Medulla oblongata (tissue), 1 donor: ENCODE results near the gene ZSCAN22.
"Not testable (repeated sequence)": the region's sequence is repeated elsewhere in the genome, so short reads cannot be mapped to it uniquely, and the experiment has no call there.

Experiments used
- DNase-seq: peaks from one replicate; pipeline ENCODE4 v3.0.0-alpha.2; 2015; ENCODE audit errors: extremely low spot score

The ZSCAN22 gene

DNA sequence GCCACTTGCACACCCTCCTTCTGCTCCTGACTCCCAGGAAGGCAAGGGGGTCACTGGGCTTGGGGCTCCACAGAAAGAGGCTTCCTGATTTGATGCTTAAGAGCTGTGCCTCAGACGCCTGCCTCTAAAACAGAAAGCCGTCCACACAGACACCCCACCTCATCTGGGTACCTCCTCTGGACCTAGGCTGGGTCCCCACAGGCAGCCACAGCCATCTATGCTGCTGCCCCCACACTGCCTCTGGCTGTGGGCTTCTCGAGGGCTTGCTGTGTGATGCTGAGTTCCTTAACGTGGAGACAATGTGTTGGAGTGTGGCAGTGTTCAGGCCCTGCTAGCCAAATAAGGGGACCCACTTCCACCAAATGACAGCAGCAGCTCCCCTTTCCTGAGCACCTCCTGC, 8.5 kb upstream of the ZSCAN22 start:
- DNase-seq: no peak

DNA sequence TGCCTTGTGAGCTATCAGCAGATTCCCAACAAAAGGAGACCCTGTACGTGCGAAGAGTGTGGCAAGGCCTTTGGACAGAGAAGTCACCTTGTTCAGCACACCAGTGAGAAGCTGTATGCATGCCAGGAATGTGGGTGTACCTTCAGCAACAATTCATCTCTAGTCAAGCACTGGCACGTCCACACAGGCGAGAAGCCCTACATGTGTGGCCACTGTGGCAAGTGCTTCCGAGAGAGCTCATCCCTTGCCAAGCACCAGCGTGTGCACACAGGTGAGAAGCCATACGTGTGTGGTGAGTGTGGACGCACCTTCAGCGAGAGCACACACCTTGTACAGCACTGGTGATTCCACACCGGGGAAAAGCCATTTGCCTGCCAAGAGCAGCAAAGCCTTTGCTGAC, 7.6 kb upstream of the ZSCAN22 start:
- no peak for DNase-seq

DNA sequence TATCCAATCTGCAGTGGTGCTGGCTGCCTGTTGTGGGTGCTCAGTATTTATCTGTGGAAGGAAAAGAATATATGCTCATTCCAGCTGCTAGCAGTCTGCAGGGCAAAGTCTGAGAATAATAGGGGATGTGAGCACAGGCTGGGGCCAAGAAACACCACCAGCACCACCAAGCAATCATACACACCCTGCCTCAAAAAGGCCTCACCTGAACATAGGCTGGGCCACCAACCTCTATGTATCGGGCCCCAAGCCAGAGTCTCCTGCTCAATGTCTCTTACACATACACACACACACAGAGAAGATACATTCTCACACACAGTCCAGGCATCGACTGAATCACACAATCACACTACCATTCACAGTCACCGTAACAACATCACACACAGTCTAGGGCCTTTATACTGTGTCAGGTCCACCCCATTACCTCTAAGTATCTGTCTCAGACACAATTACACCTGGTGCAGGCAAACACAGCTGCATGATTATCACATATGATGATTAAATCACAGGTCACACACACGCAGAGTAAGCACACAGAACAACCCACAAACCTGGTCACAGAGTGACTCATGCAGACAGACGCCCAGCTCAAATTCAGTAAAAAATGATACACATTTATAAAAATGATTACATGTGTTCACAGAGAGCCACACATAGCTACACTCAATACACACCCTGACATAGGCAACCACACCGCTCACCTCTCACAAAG, 1.3 kb upstream of the ZSCAN22 start:
- DNase-seq: no peak

- no peak for DNase-seq
Observed at GRCh38 chr19:58326501-58326913, 287 bp upstream of the ZSCAN22 start.

DNA sequence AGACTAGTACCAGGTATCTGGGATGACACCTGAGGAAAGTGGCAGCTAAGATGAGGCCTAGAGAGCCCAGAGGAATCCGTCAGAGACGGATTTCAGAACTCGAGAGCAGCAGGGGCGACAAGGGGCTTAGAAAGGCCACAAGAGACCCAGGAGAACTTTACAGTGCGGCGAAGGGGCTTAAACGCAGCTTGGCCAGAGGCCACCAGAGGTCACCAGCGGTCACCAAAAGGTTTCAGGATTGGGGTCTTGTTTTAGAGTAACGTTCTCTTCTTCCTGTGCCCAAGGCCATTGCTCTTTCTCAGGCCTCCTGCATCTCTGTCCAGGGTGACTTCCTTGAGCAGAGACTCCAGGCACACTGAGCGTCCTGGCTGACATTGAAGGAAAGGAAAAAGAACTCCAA, 2.2 kb downstream of the ZSCAN22 start:
- no peak for DNase-seq

DNA sequence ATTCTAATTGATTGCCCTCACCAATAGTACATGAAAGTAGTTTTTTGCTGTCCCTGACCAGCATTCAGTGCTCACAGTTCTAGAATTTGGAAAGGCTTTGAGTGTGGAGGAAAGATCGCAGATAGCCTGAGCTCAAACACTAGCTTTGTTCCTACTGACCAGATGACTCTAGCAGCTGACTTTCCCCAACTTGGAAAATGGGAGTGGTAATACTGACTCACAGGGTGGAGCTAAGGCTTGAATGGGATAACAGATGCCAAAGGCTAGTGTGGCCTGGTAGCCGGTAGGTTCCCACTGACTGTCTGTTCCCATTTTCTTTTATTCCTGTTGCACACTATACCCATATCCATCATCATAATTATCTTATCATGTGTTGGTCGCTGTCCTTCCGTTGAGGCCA, 3.7 kb downstream of the ZSCAN22 start:
- DNase-seq: peak; percentile 94

DNA sequence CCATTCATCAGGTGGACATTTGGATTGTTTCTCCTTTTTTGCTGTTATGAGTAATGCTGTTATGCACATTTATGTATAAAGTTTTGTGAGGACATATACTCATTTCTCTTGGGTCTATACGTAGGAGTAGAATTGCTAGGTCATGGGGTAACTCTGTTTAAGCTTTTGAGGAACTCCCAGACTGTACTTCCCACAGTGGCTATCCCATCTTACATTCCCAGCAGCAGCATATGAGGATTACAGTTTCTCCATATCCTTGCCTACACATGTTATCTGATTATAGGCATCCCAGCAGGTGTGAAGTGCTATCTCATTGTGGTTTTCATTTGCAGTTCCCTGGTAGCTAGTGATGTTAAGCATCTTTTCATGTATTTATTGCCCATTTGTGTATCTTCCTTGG, 5.9 kb downstream of the ZSCAN22 start:
- DNase-seq: no peak

DNA sequence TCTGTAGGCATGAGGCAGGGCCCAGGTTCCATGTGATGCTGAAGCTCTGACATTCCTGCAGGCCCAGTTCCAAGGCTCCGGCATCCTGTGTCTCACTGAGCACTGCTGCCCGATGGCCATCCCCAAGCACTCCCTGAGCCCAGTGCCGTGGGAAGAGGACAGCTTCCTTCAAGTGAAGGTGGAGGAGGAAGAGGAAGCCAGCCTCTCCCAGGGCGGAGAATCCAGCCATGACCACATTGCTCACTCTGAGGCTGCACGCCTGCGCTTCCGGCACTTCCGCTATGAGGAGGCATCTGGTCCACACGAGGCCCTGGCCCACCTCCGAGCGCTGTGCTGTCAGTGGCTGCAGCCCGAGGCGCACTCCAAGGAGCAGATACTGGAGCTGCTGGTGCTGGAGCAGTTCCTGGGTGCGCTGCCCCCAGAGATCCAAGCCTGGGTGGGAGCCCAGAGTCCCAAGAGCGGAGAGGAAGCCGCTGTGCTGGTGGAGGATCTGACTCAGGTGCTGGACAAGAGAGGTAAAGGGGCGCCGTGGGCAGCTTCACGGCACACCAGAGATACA, 8.0 kb downstream of the ZSCAN22 start:
- DNase-seq: no peak

DNA sequence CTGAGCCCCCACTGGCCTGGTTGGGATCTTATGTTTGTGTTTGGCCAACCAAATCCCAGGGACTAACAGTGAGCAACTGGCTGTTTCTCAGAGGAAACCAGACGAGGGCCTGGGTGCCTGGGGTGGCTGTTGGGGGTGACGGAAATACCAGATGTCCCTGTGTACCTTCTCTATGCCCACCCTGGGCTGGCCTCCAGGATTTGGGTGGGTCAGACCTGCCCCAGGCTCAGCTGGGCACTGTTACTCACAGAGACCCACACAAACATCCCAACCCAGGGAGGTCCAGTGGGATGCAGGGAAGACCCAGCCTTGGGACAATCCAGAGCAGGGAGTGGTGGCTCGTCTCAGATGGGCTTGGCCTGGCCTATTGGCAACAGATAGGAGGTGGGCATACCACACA, 8.8 kb downstream of the ZSCAN22 start:
- no peak for DNase-seq

DNA sequence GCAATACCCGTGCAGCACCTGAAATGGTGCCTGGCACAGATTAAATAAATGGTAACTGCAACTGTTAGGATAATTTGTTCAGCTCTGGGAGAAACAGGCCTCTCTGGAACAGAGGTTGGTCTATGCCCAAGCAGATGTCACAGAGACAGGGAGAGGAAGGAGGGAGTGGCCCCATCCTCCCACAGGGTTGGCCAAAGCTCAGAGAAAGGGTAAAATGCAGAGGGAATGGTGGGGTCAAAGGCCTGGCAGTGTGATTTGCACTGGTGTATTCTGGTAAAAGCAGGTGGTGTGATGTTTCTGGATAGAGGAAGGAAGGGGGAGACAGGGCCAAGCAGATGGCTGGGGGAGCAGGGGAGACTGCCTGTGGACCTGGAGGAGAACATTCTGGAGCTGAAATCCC, 9.4 kb downstream of the ZSCAN22 start:
- no peak for DNase-seq

DNA sequence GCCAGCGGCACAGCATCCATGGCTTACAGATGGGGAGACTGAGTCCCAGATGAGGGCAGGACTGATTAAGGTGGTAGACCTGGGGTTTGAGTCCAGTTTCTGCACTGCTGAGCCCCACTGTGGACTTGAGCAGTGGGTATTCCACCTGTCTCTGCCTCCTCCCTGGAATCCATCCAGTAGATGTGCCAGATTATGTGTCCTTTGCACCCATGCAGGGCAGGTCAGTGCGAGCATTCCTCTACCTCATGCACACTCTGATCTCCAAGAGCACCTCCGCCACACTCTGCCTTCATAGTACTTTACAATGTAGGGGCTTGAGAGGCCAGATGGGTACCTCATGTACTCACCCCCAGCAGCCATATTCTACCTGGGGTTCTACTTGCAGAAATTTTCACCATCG, 10.0 kb downstream of the ZSCAN22 start:
- DNase-seq: no peak

DNA sequence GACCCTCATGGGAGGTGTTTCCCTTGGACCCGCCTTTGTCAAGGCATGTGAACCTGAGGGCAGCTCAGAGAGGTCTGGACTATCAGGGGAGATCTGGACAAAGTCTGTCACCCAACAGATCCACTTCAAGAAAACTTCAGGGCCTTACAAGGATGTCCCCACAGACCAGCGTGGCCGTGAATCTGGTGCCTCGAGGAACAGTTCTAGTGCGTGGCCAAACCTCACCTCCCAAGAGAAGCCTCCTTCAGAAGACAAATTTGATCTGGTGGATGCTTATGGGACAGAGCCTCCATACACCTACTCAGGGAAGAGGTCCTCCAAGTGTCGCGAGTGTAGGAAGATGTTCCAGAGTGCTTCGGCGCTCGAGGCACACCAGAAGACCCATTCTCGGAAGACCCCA, 11.5 kb downstream of the ZSCAN22 start:
- no peak for DNase-seq

GRCh38 chr19:58338825-58339558, 12.2 kb downstream of the ZSCAN22 start:
- no peak for DNase-seq

DNA sequence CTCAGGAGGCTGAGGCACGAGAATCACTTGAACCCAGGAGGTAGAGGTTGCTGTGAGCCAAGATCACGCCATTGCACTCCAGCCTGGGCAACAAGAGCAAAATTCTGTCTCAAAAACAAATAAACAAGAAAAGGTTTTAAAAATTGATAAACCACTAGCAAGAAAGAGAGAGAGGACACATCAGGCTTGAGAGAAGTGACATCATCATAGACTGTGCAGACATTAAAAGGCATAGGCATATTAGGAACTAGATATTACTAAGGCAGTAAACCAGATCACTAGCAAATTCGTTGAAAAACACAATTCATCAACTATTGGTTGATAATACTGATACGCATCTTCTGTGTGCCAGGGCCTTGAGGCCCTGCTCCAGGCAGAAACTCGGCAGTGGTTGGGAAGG, 18.8 kb downstream of the ZSCAN22 start:
- no peak for DNase-seq

GRCh38 chr19:58346961-58347929, 20.5 kb downstream of the ZSCAN22 start:
- DNase-seq: peak; percentile 67

- not testable (repeated sequence) for DNase-seq
Observed at GRCh38 chr19:58348080-58348479, 21.3 kb downstream of the ZSCAN22 start.

DNA sequence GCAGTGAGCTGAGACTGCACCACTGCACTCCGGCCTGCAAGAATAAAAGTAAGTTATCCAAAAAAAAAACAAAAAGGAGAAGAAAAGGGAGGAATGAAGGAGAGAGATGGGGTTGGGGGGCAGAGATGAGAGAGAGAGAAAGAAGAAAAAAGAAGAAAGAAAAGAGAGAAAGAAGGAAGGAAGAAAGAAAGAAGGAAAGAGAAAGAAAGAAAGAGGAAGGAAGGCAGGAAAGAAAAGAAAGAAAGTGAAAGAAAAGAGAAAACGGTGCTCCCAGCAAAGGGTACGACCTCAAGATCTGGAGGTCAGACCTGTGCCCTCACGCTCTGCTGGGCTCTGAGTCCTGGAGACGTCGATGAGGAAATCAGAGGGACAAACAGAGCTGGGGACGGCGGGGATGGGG, 22.8 kb downstream of the ZSCAN22 start:
- DNase-seq: no peak

DNA sequence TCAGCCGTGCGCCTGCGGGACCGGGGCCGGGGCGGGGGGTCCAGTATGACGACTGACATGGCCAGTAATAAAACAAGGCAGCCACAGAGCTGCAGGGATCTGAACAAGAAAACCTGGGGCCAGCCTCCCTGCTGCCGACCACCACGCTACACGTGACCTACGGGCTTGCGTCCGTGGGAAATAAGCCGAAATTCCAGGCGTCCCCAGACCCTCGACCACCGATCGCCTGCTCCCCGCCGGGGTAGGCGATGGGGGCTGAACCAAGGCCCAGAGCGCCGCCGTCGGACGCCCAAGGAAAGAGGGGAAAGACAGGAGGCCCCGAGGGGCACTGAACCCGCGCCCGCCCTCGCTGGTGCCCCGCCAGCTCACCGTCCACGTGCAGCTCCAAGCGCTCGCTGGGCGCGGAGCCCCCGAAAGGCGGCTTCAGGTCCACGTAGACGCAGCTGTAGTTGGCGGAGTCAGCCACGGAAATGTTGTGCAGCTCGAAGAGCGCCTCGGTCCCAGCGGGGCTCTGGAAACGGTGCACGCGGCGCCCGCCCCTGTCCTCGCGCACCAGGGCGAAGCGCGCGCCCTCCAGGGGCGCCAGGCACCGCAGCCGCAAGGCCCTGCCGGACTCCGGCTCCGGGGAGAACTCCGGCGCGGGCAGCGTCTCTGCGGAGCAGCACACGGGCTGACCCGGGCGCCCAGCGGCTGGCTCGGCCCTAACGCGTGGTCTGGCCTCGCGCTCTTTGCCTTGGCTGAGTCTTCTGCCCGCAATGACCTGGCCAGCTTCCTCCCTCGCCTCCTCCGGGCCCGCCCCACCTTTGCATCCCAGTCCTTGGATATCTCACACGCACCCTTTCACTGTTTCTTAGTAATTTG, 23.4 kb downstream of the ZSCAN22 start:
- no peak for DNase-seq

- no peak for DNase-seq
Observed at GRCh38 chr19:58350871-58351557, 24.2 kb downstream of the ZSCAN22 start.

GRCh38 chr19:58351558-58351878, 24.7 kb downstream of the ZSCAN22 start:
- no peak for DNase-seq
